ENCODE data around the gene SLCO1B1.

DNA sequence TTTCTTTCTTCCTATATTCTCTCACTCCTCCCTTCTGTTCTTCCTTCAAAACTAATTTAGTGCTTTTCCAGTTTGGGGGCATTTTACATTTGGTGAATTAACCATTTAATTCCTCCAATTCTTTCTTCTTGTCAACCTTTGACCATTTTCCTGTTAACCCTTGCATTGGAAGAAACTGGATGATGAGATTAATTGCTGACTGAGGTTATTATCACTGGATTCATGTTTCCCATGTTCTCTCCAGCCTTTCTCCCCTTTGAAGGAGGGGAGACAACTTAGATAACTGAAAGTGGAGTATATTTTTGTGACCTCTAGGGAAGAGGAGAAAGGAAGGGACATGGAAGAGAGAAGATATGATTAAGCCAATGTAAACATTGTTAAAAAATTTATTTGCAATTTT lies 133.2 kb downstream of the SLCO1B1 start:
- TF ChIP-seq, protein P1, sequence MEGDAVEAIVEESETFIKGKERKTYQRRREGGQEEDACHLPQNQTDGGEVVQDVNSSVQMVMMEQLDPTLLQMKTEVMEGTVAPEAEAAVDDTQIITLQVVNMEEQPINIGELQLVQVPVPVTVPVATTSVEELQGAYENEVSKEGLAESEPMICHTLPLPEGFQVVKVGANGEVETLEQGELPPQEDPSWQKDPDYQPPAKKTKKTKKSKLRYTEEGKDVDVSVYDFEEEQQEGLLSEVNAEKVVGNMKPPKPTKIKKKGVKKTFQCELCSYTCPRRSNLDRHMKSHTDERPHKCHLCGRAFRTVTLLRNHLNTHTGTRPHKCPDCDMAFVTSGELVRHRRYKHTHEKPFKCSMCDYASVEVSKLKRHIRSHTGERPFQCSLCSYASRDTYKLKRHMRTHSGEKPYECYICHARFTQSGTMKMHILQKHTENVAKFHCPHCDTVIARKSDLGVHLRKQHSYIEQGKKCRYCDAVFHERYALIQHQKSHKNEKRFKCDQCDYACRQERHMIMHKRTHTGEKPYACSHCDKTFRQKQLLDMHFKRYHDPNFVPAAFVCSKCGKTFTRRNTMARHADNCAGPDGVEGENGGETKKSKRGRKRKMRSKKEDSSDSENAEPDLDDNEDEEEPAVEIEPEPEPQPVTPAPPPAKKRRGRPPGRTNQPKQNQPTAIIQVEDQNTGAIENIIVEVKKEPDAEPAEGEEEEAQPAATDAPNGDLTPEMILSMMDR (IDR thresholded peaks at IDR 0.05) = no peak
- no peak for TF ChIP-seq POLR2AphosphoS5 (IDR thresholded peaks at IDR 0.05)
- no peak for TF ChIP-seq POLR2A (IDR thresholded peaks at IDR 0.05)
